ENCODE data around the gene TMEM51.

The TMEM51 gene

DNA sequence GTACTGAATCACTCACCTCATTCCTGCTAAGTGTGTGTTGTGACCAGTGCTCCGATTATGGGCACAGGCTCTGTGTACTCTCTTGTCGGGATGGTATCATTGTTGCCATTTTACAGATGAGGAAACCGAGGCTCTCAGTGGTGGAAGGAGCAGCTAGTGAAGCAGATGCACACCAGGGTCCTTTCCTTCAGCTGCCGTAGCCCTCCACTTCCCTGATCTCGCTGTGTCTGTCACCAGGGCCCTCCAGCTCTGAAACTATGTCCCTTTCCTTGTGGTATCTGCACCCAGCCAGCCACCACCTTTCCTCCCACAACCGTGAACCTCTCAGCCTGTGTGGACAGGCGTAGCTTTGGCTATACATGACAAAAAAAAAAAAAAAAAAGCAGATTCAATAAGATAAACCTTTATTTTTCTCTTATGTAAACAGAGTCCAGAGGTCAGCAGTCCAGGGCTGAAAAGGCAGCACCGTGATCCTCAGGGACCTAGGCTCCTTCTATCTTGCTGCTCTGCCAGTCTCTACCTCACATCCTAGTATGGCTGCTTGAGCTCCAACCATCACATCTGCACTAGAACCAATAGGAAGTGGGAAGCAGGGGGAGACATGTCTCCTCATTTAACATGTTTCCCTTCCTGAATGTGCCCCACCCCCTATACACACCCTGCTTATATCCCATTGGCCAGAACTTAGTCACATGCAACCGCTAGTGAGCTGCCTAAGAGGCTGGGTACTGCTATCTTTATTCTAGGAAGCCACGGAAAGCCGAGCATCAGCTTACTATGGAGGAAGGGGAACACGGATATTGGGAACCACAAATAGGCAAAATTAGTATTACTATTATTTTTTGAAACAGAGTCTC is 44.3 kb downstream of the TMEM51 start:
- DNase-seq, result no peak

DNA sequence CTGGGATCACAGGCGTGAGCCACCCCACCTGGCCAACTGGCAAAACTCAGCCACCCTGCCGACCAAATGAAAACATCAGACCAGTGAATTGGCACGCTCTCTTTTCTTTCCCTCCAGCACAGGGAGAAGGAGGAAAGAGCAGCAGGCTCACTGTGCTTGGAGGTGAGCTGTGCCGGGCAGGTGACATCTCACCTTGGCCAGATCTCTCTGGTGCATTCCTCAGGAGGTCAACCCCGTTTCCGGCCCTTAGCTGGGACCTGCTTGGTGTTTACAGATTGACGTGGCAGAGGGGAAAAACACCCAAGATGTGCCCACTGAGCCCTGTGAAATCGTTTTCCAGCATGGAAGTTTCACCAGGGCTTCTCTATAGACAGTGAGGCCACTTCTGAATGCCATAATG is 45.1 kb downstream of the TMEM51 start:
- no peak for DNase-seq

DNA sequence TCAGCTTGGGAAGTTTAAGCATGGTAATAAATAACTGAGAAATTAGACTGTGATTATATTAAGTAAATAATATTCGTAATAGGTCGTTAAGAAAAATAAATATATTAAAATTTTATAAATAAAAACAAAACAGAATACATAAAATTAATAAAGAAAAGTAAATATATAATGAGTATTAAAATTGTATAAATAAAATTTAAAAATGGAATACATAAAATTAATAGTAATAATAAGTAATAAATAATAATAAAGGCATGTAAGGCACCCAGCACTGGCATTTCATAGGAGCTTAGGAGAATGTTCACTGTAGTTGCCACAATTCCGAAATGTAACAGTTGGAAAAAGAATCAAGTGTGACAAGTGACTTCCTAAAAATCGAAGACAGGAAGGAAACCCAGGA is 47.7 kb downstream of the TMEM51 start:
- DNase-seq, result no peak

DNA sequence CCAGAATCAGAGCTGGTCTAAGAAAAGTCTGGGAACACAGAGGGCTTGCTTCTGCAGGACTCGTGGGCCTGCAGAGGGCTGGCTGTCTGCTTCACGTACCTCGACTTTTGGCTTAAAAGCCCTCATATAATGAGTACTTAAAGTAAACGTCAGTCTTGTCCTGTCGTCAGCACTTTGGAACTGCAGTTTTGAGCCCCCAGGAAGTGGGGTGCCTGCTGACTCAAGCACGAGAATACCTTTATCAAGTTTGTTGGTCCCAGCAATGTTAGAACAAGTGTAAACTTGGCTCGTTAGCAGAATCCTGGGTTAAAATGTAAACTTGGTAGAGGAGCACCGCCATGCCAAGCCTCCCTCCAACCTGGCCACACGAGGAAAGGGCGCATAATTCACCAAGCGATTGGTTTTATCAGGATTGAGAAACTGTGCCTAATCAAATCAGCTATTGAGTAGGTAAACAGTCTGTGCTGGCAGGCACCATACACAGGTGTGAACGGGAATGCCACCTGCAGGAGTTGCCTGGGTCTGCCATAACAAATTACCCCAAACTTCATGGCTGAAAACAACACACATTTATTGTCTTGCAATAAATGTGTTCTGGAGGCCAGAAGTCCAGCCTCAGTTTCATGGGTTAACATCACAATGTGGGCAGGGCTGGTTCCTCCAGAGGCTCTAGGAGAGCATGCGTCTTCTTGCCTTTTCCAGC is 48.5 kb downstream of the TMEM51 start:
- no peak for DNase-seq

DNA sequence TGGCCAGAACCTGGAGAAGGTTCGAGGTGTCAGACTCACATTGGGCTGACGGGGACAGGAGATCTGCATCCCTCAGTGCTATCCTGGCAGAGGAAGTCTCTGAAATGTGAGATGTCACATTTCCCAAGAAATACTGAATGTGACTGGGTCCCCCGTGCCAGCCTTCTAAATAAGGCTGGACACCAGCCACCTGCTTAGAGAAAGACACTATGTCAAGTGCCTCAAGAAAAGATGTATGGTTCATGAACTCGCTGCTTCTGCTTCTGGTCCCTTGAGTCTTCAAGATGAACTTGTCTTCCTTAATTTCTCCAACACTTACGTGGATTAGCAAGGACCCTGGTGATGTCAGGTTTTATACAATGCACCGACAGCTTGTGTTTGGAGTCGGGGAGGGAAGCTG is 51.4 kb downstream of the TMEM51 start:
- DNase-seq, result no peak

DNA sequence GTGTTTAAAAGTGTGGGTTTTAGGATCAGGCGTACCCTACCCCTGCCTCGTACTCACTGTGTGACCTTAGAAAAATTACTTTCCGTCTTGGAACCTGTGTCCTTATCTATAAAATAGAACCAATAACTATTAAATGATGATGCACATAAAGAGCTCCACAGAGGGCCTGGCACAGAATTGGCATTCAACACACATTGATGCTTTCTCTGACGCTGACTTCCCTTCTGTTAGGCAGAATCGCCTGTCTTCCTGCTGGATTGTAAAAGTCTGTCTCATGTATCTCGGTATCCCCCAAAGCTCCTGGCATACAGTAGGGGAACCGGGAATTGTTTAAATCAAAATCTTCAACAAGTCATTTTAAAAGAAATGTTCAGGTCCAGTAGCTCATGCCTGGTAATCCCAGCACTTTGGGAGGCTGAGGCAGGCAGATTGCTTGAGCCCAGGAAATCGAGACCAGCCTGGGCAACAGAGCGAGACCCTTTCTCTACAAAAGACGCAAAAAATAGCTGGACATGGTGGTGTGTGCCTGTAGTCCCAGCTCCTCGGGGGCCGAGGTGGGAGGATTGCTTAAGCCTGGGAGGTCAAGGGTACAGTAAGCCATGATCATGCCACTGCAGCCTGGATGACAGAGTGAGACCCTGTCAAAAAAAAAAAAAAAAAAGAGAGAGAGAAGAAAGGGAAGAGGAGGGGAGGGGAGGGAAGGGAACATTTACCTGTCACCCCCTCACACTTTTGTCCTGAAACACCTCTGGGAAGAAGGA is 52.2 kb downstream of the TMEM51 start:
- no peak for DNase-seq

DNA sequence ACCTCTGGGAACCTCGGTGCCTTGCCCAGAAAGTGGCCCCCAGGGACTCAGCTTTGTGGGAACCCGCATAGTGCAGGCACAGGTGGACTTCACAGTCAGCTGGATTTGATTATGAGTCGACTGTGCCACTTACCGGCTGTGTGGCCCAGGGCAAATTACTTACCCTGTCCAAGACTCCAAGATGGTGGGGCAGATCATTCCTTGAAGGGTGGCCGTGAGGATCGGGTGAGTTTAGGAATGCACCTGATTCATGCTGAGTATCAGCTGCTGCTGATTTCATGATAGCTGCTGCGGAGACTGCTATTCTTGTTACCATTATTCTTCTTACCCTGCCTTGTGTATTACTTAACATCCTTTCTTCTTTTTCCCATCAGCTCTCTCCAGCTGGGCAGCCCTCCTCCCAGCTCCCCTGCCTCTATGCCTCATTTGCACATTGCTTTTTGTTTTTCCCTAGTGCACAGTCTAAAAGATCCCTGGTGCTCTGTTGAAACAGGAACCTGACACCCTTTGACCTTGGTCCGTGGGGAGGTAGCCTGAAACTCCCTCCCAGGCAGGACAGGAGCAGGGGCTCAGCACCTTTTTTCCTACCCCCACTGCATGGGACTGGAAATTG is 53.0 kb downstream of the TMEM51 start:
- DNase-seq, result no peak

DNA sequence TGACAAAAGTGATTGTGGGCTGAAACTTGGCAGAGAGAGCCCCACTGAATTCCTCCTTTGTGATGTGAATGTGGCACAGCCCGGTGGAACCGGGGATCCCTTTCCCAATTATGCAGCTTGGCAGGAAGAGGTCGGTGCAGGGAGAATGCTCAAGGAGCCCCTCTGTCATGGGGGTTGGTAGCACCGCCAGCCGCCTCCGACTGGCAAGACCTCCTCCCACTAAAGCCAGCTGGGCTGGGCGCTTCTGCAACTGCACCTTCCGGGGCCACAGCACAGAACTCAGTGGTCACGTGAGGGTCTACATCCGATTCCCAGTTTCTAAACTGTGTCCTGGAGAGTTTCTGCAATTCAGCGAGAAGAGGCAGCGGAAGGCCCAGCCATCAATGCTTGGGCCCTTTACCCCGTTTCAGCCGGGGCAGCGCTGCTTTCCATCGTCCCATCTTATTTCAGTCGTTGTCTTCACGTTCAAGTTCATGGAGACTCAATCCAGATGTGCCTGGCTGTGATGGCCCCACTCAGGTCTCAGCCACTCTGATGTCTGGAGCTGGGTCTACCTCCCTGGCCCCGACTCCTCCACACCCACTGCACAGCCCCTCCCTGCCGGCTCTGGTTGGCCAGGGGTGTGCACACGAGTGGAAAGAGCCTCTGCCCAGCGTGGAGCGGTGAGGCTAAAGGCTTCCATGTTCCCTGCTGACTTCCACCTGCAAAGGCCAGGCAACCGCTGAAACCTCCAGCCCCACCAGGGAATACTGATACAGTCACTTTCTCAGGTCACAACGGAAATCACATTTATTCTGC is 53.7 kb downstream of the TMEM51 start:
- DNase-seq, result no peak

DNA sequence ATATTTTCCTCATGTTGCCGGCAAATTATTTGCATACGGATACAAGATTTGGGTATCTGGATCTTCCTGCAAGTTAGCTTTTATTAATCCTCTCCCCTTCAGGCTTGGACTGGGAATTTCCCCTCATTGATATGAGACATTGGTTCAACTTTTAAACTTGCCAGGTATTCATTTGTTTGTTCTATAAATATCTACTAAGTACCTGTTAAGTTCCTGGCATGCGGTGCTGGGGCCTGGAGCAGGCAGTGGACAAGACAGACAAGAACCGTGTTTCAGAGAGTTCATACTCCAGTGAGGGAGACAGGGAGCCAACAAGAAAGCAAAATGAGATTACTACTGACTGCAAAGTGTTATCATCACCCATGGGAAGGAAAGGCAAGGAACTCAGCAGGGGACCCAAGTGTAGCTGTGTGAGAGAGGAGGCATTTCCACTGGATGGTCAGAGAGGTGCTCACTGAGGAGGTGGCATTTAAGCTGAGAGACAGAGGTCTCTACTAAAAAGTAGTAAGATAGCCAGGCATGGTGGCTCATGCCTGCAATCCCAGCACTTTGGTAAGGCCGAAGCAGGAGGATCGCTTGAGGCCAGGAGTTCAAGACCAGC is 54.4 kb downstream of the TMEM51 start:
- DNase-seq, result no peak

DNA sequence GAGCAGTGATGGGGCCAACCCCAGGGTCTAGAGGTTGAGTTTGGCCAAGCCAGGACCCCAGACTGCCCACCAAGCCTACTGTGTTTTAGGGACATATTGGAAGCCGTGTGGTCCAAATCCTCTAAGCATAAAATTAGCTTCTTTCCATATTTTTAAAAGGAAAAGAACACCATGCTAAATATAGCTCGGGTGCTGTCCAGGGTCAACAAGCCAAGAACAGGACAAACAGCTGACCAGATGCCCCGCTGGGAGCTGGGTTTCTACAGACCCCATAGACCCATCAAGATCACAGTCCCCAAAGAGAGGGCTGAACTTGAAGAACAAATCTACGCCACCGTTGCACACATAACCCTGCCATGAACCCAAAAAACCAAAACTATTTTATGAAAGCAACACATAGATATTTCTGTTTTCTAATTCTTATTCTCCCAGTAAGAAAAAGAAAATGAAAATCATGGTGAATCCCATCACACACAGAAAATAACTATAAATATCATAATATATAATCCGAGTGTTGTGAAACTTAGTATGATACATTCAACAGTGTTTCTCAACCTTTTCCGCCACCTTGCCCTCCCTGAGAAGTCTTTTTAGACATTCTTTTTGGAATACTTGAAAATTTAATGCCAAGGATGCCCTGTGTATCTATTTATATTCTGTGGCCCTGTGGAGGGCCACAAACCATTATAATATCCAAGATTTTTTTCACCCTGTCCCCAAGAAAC is 57.3 kb downstream of the TMEM51 start:
- DNase-seq, result no peak

DNA sequence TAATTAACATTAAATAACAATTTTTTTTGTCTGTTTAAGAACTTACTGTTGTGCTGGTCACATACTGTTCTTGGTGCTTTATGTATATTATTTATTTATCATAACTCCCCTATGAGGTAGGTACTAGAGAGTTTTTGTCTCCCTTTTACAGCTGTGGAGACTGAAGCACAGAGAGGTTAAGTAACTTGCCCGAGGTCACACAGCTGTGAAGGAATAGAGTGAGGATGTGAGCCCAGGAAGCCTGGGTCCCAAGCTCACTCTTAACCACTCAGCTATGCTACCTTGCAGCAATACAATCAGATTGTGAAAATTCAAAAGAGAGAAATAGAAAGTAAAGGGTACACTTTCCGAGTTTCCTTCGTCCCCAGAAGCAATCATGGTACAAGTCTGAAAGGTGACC is 57.9 kb downstream of the TMEM51 start:
- DNase-seq, result no peak

DNA sequence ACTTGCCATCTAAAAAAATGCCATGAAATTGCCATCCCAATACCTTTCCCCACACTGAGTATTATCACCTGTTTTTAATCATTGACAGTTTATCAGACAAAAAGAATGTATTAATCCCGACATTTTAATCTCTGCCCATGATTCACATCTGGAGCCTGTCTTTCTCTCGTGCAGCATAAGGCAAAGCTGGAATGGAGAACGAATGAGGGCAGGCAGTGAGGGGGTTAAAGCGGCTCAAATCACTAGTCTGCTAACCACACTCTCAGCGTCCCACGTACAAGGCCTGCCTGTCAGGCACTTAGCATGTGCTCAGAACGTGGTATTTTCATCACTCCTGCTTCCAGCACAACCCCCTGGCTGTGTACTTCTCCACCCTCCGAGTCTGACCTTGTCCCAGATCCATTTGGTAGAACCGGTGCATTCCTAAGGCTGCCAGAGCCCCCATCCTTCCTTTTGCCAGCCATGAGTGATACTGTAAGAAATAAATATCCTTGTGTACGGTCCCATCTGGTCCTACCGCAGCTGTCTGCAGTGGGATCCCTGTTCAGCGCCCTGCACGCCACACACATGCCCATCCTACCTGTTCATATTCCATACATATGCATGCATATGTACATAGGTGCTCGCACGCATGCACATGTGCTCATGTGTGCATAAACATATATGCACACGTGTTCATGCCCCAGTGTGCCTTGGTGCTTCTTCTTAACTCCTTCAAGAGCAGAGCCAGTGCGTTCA is 58.8 kb downstream of the TMEM51 start:
- no peak for DNase-seq

DNA sequence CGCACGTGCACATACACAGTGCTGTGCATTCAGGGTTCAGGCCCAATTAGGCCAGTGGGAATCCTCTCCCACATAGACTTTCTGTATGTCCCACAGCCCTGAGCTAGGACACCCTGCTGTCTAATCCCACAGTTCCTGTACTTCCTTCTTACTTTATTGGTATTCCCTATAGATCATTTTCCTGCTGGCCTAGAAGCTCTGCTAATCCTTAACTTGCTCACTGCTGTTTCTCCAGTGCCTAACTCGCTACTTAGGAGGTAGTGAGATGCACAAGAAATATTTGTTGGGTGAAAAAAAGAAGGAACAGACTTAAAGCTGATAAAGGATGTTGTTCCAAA is 59.4 kb downstream of the TMEM51 start:
- no peak for DNase-seq

DNA sequence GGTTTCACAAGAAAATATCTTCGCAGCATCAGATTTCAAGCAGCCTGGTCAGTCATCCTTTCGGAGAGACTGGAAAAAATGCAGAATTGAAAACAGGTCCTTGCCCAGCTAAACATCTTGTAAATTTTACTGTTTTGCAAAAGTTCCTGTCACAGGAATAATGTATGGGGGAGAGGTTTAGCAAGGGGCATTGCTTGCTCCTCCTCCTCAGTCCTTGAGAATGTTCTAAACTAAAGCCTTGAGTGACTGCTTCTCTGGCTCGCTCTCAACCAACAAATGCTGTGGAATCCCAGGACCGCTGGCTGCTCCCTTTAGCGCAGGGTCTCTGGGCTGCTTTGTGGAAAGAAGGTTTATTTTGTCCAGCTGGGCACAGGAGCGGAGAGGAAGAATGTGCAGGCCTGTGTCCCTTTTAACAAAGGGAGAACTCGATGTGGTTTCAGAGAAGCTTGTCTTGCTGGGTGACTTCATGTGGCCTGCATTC is 59.8 kb downstream of the TMEM51 start:
- no peak for DNase-seq

DNA sequence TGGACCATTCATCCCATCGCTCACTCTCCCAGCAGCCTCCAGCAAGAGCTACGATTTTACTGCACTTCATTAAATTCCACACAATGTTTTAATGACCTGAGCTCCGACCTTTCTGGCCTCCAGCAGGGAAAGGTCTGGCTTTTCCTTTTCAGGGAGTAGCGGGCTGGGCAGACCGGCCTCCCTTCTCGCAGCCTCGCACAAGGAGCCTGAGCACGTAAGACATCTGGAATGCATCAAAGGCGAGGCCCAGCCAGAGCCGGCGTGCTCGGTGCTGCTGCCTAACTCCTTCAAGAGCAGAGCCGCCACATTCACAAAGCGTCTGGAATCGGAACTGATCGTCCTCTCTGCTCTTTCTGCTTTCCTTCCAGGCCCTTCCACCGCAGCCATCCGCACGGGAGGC is 61.0 kb downstream of the TMEM51 start:
- no peak for DNase-seq

DNA sequence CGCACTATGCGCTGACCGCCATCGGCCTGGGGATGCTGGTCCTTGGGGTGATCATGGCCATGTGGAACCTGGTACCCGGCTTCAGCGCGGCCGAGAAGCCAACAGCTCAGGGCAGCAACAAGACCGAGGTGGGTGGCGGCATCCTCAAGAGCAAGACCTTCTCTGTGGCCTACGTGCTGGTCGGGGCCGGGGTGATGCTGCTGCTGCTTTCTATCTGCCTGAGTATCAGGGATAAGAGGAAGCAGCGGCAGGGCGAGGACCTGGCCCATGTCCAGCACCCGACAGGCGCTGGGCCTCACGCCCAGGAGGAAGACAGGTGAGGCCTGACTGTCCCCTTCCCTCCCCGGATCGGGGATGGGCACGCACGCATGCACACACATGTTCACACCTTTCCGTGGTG is 61.6 kb downstream of the TMEM51 start:
- no peak for DNase-seq

DNA sequence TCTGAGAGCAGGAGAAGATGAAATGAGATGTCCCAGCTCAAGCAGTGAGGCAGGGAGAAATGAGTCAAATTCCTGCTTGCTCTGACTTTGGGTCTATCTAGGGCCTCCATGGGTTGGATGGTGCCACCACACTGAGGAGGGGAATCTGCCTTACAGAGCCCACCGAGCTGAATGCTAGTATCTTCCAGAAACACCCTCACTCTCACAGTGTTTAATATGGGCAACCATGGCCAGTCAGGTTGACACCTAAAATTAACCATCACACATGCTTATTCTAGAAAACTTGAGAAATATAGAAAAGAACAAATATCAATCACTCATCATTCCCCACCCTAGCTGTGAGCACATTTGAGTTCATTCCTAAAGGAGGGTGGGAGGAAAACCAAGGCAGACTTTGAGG is 64.1 kb downstream of the TMEM51 start:
- DNase-seq, result no peak

DNA sequence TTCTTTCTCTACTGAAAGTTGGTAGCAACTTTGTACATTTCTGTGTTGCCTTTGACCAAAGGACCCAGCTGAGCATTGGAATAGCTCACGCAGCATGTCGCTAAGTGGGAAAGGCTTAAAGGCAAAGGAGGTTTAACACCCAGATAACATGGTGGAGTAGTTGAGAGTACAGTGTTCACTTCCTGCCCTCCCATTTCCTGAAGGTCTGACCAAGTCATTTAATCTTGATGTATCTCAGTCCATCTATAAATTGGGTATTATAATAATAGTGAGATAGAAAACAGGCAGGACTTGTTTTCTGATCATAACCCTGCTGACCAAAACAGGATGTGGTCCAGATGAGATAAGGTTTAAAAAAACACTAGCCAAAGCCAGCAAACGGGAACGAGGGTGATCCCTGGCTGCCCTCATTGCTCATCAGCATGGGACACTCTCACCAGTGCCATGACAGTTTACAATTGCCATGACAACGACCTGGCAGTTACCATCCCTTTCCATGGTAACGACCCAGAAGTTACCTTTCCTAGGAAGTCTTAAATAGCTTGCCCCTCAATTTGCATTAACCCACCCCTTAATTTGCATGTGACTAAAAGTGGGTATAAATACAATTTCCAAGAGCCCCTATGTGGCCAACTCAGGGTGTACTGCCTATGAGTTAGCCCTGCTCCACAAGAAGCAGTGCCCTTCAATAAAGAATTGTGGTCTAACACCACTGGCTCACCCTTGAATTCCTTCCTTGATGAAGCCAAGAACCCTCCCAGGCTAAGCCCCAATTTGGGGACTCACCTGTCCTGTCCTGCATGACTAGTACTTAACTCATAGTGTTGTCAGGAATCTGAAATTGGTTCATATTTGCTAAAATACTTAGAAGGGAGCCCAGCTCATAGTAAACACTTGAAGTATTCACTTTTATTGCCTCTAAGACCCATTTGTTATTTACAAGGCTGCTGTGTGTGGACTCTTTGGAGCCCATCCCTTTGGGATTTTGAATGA is 65.0 kb downstream of the TMEM51 start:
- DNase-seq, result peak; percentile 89

Measured in OCI-M1 (cell line).